Measurements from ENCODE around the gene LRRC8E. TPM values are rescaled to one million over a fixed set of nuclear protein-coding genes. Genes with fewer than 3 reads are reported as not detected.
"Not testable (repeated sequence)": the region's sequence is repeated elsewhere in the genome, so short reads cannot be mapped to it uniquely, and the experiment has no call there.

Gene LRRC8E
- total and polyA plus RNA-seq, 2 of the 8 experiments (the other 6 are each of a cell fraction or from before 2014, with no cell fraction given), result 2.7 to 2.9 TPM

- peak; percentile 22; the same call in 1 of the 2 replicates for TF ChIP-seq TAF1 (IDR thresholded peaks at IDR 0.05; ENCODE audit: low read depth, low read length)
- TF ChIP-seq CTCF (IDR thresholded peaks at IDR 0.05; ENCODE audit: control extremely low read depth in 1 of 3, insufficient read depth in 1 of 3, low read depth in 1 of 3, low read length in 3 of 3), result peak in 1 of 3 experiments; percentile 3; a peak in 1 of 4 replicates
- TF ChIP-seq RAD21 (IDR thresholded peaks at IDR 0.05 in 1 of 2, conservative IDR thresholded peaks at IDR 0.05 in 1 of 2; ENCODE audit: low read depth in 2 of 2, low read length in 2 of 2), result peak in 1 of 2 experiments; percentile 17; a peak in 1 of 4 replicates
- peak; percentile 29; the same call in 1 of the 2 replicates for TF ChIP-seq MAX (IDR thresholded peaks at IDR 0.05)
- TF ChIP-seq RNF2 (IDR thresholded peaks at IDR 0.05; ENCODE audit: borderline replicate concordance, low read depth, low read length, missing control alignments, poor library complexity, severe bottlenecking), result no peak
Observed at GRCh38 chr19:7858109-7858770, 30.1 kb upstream of the LRRC8E start (continued).

GRCh38 chr19:7859087-7859486 lies 29.2 kb upstream of the LRRC8E start:
- not testable (repeated sequence) for H3K18ac ChIP-seq (ENCODE audit: extremely low read depth, low read length); H3K23ac ChIP-seq (ENCODE audit: insufficient read length); H3K79me1 ChIP-seq (ENCODE audit: low read depth, low read length); H3K4me3 ChIP-seq (ENCODE audit: extremely low read depth in 1 of 4, insufficient read depth in 2 of 4, low read depth in 3 of 4, low read length in 4 of 4); H4K91ac ChIP-seq (replicated peaks; ENCODE audit: insufficient read length, low read length); H2BK120ac ChIP-seq (replicated peaks; ENCODE audit: low read depth, low read length); FAIRE-seq; H3K79me2 ChIP-seq (ENCODE audit: control insufficient read depth in 1 of 2, insufficient read depth in 2 of 2, low read length in 2 of 2); H2BK5ac ChIP-seq (ENCODE audit: low read depth, low read length); H2AFZ ChIP-seq (ENCODE audit: low read length); H3K4me2 ChIP-seq (ENCODE audit: insufficient read depth in 1 of 2, low read depth in 2 of 2, low read length in 2 of 2); H3K9me3 ChIP-seq (ENCODE audit: insufficient read depth in 2 of 2, low read depth in 1 of 2, low read length in 1 of 2); H3K4ac ChIP-seq (replicated peaks; ENCODE audit: insufficient read length, low read depth, low read length); H2BK20ac ChIP-seq (ENCODE audit: low read length); DNase-seq (ENCODE audit: low read depth in 1 of 2, low spot score in 2 of 2); H3K56ac ChIP-seq (replicated peaks; ENCODE audit: insufficient read length, low read depth, low read length); H3K36me3 ChIP-seq (ENCODE audit: control insufficient read depth in 2 of 4, insufficient read depth in 4 of 4, low read length in 3 of 4); H3K9ac ChIP-seq (replicated peaks in 1 of 4; ENCODE audit: extremely low read depth in 1 of 4, low read depth in 3 of 4, low read length in 3 of 4); H4K20me1 ChIP-seq (replicated peaks in 1 of 2; ENCODE audit: control insufficient read depth in 1 of 2, insufficient read depth in 2 of 2, low read length in 2 of 2); H3K14ac ChIP-seq (ENCODE audit: insufficient read length); H4K5ac ChIP-seq (ENCODE audit: insufficient read length, low read depth, low read length); H4K8ac ChIP-seq (ENCODE audit: extremely low read depth, insufficient read depth, low read length); H3K27ac ChIP-seq (ENCODE audit: low read depth, low read length)
- whole genome bisulfite sequencing, 2 experiments (ENCODE audit: extremely low coverage in 1 of 2, insufficient coverage in 1 of 2, insufficient read length in 1 of 2, insufficient replicate concordance in 2 of 2, low coverage in 1 of 2, low lambda C conversion rate in 2 of 2, missing lambda C conversion rate in 1 of 2), result 97% methylated on average over 7 of the region's 8 CpGs; no CpG with 5 or more reads in 1 of the 2 experiments
- H3K27me3 ChIP-seq (replicated peaks in 1 of 4; ENCODE audit: control insufficient read depth in 3 of 4, extremely low read depth in 1 of 4, insufficient read depth in 3 of 4, low read length in 3 of 4), result peaks cover 8 to 25% (median 19%) of the 10 kb centered on the region in 4 experiments
- H2AK5ac ChIP-seq (ENCODE audit: low read depth, low read length), result peak overlapping the region; percentile 70; the same call in 1 of the 2 replicates
- peaks cover 4 to 31% (median 20%) of the 10 kb centered on the region in 4 experiments; a peak in 6 of 7 replicates for H3K4me1 ChIP-seq (replicated peaks in 1 of 4; ENCODE audit: control insufficient read depth in 3 of 4, insufficient read depth in 4 of 4, low read length in 3 of 4)
- peaks cover 15% of the 10 kb centered on the region; the same call in 1 of the 2 replicates for H3K23me2 ChIP-seq (ENCODE audit: low read depth, low read length)
- ChIA-PET CTCF (ENCODE audit: partially characterized antibody) (interaction anchor here (1.1 to 11.2 kb wide), 4 partner anchors 10 to 68 kb away, joined by 3 to 112 read pairs (median 13); partner anchors contain the start of genes SNAPC2 and TGFBR3L), POLR2A (ENCODE audit: partially characterized antibody) (interaction anchor here (1.2 to 3.1 kb wide), 3 partner anchors 10 to 61 kb away, joined by 3 to 14 read pairs (median 10); partner anchors contain the start of gene SNAPC2)
- H2BK15ac ChIP-seq (ENCODE audit: low read length), result 0 out of 2 replicates have a peak overlapping the region, but pooled peaks have one; percentile 25
- peak overlapping the region; percentile 63; the same call in 1 of the 2 replicates for H2BK12ac ChIP-seq (ENCODE audit: low read depth, low read length)

Measured in H1 (cell line).